Retinal pigment epithelial cell (primary cell): ENCODE results near the gene TDRD9.

Experiments
- DNase-seq: peaks from one replicate; pipeline ENCODE4 v3.0.0-alpha.2; 2010; ENCODE audit warnings: low read depth
- H3K4me3 ChIP-seq: 2 replicates; pipeline ENCODE4 v1.5.1; 2011; ENCODE audit warnings: mild to moderate bottlenecking, low read length, control low read depth, moderate library complexity
- TF ChIP-seq, protein P1 (sequence below): conservative IDR thresholded peaks from 2 replicates; pipeline ENCODE4 v1.5.1; 2011; ENCODE audit warnings: low read depth, low read length, control low read depth, inconsistent platforms

The TDRD9 gene

DNA sequence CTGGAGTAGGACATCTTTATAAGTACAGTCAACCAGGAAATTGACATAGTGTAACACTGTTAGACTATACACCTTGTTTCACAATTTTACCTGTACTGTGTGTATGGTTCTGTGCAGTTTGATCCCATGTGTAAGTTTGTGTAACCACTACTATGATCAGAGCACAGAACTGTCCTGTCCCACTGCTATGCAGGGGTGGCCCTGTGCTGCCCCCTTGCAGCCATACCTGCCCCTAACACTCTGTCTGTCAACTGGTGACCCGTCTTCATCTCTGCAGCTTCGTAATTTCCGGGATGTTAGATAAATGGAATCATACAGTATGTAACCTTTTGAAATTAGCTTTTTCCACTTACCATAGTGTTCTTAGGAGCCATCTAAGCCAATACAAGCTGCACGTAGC is 72.7 kb downstream of the TDRD9 start:
- no peak for DNase-seq
- TF ChIP-seq, protein P1, sequence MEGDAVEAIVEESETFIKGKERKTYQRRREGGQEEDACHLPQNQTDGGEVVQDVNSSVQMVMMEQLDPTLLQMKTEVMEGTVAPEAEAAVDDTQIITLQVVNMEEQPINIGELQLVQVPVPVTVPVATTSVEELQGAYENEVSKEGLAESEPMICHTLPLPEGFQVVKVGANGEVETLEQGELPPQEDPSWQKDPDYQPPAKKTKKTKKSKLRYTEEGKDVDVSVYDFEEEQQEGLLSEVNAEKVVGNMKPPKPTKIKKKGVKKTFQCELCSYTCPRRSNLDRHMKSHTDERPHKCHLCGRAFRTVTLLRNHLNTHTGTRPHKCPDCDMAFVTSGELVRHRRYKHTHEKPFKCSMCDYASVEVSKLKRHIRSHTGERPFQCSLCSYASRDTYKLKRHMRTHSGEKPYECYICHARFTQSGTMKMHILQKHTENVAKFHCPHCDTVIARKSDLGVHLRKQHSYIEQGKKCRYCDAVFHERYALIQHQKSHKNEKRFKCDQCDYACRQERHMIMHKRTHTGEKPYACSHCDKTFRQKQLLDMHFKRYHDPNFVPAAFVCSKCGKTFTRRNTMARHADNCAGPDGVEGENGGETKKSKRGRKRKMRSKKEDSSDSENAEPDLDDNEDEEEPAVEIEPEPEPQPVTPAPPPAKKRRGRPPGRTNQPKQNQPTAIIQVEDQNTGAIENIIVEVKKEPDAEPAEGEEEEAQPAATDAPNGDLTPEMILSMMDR, result peak; percentile 32
- H3K4me3 ChIP-seq, result no peak overlapping the region

DNA sequence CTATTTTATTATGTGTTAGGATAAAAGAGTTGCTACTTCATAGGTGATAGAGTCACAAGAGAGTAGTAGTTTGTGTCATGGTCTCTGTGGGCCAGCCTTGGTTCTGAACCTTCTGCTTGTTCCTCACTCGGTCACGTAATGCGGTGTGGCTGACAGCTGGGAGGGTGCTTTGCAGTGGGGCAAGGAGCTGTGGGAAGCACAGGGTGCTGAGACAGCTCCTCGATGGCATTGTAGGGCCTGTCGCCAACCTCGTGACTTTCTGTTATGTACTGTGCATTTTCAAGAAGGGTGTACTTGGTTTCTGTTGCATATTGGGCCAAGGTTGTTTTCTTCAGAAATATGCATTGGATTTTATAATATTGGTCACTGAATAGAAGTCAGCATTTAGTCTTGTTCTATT is 75.4 kb downstream of the TDRD9 start:
- no peak for DNase-seq
- no peak overlapping the region for H3K4me3 ChIP-seq
- TF ChIP-seq, protein P1, result no peak

DNA sequence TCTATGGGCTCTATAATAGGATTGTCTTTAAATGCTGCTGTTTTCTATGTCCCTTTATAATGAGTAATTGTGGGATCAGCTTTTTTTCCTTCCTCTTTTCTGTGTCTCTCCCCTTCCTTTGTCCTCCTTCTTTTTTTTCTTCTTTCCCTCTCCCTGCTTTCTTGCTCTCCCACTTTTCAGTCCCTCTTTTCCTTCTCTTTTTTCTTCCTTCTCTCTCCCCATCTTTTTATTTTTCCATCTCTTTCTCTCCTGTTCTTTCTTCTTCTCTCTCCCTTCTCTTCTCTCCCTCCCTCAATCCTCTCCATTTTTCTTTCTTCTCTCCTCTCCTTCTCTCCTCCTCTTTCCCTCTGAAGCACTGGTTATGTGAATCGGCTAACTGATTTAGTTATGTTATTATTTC is 76.6 kb downstream of the TDRD9 start:
- TF ChIP-seq, protein P1, result no peak
- DNase-seq, result no peak
- no peak overlapping the region for H3K4me3 ChIP-seq

DNA sequence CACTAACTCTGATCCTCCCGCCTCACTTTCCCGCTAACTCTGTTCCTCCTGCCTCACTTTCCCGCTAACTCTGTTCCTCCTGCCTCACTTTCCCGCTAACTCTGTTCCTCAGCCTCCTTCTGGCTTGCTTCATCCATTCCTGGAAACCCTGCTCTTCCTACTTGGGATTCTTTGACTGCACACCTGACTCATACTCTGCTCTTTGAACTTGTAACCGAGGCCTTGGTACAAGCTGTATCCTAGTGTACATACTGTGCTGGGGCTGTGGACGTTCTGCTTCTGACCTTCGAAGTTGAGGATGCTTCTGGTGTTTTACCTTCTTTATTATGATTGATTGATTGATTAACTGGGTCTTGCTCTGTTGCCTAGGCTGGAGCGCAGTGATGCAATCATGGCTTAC is 77.2 kb downstream of the TDRD9 start:
- H3K4me3 ChIP-seq, result no peak overlapping the region
- no peak for DNase-seq
- TF ChIP-seq, protein P1, result no peak

DNA sequence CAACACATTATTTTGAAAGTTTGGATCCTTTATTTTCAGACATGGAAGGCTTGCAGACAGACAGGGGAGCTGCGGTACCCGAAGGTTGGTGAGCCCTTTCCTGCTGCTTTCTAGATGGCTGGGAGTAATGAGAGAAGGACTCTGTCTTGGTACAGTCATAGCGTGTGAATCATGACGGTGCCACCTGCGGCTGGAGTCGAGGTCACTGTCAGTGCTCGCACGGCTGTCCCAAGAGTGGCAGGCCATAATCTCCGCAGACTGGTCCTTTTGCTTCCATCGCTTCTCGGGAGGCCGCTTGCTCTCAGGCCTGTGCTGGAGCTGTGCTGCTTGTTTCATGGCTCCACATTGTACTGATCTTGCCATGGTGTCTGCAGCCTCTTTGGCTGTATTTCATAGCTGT is 78.9 kb downstream of the TDRD9 start:
- TF ChIP-seq, protein P1, result no peak
- DNase-seq, result no peak
- no peak overlapping the region for H3K4me3 ChIP-seq

DNA sequence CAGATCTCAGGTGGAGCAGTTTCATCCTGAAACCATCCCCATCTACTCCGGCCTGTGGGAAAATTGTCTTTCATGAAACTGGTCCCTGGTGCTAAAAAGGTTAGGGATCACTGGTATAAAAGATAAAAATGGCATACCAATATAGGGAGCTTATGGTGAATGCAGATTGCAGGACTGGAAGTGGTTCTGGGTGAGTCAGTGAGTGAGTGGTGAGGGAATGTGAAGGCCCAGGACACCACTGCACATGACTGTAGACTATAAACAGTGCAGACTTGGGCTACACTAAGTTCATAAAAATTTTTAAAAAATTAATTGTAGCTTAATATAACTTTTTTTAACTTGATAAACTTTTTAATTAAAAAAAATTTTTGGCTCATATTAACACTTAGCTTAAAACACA is 81.0 kb downstream of the TDRD9 start:
- no peak for DNase-seq
- TF ChIP-seq, protein P1, result no peak
- H3K4me3 ChIP-seq, result no peak overlapping the region

DNA sequence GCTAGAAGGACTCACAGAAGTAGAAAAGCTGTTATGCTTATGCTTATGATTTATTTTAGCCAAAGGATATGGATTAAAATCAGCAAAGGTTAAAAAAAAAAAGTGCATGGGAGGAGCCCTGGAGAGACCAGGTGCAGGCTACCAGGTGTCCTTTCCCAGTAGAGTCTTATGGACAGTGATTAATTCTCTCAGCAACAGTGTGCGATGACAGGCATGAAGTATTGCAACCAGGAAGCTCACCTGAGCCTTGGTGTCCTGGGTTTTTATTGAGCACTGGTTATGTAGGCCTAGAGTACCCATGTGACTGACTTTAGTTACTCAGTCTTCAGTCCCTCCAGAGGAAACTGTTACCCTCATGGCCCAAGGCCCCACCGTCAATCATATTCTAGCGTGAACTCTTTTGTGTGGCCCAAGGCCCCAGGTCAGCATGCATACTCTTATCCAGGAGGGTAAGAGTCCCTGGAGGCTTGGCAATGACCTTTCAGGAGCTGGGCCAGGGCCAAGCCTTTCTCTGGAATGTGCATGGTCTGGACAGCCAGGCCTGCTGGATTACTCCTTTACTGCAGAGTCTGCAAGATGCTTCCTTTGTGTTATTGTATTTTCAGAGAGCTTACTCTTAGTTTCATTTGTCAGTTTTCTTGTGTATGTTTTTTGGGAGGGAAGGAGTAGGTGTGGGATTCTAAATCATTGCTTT is 83.7 kb downstream of the TDRD9 start:
- no peak overlapping the region for H3K4me3 ChIP-seq
- peak; percentile 37 for DNase-seq
- TF ChIP-seq, protein P1, result no peak
